GM15510 (cell line): ENCODE results near the gene SERPINB10.

Experiments
- POLR2A ChIP-seq: IDR thresholded peaks from 3 replicates; pipeline ENCODE4 v1.6.1; 2011; ENCODE audit warnings: borderline replicate concordance; ENCODE audit not compliant: insufficient read length; ENCODE audit errors: extremely low read depth

Gene SERPINB10

DNA sequence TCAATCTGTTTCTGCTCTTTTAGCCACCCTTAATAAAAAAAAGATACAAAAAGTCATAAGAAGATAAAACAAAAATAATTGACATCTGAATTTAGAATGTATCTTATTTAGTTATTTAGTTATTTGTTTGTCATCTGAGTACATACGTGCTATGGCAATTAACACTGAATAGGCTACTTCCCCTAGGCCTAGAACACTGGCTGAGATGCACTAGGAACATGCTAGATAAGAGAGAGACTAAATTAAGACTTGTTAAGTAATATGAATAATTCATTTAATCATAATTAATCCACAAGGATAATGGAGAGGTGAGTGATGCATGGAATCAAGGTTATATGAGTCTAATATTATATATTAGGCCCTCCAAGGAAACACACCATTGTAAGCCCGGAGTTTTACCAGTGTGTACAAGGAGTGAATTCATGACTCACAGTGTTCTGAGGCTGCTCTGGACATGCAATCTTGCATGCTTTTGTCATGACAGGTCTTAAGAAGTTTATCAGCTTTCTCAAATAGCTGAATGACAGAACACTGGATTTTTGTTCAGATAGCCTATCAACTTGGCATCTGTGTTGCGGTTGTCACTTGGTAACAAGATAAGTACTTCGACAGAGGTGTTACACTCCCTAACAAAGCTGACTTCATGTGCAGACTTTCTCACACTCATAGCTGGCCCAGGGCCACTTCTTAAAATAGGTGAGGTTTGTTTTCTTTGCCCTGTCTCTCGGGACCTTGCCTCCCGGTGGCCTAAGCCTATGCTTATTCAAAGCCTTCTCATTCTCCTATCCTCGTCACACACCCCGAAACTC is 25.2 kb upstream of the SERPINB10 start:
- no peak for TF ChIP-seq POLR2A

- TF ChIP-seq POLR2A = no peak
Measured at GRCh38 chr18:63883617-63884016, 24.1 kb upstream of the SERPINB10 start.

- TF ChIP-seq POLR2A = no peak
Measured at GRCh38 chr18:63887424-63887823, 20.3 kb upstream of the SERPINB10 start, which contains the start of gene SERPINB2. TSS of gene SERPINB2 (plus strand) at chr18:63887705. CDS start at chr18:63891445, 3,740 bp downstream.

- no peak for TF ChIP-seq POLR2A
Measured at GRCh38 chr18:63888470-63889190, 19.1 kb upstream of the SERPINB10 start.

GRCh38 chr18:63889626-63890025 is 18.1 kb upstream of the SERPINB10 start:
- TF ChIP-seq POLR2A = no peak

GRCh38 chr18:63890237-63890949 is 17.4 kb upstream of the SERPINB10 start:
- no peak for TF ChIP-seq POLR2A

GRCh38 chr18:63890950-63891304 is 16.8 kb upstream of the SERPINB10 start:
- no peak for TF ChIP-seq POLR2A

DNA sequence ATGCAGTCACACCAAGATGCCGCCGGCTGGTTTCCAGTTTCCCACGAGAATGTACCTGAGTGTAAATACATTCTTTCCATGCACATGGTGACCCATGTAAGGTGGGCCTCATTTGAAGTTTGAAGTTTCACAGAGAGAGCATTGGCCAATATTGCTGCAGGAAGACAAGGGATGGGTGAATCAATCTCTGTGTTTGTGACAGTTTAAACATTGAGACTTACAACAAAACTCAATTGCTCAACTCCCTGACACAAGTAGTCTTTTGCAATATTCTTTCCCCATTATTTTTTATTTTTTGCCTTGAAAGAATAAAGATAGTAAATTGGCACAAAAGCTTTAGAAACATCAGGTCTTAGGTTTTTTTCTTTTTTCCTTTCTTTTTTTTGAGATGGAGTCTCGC is 15.2 kb upstream of the SERPINB10 start:
- TF ChIP-seq POLR2A = no peak

- TF ChIP-seq POLR2A = no peak
Measured at GRCh38 chr18:63894106-63894772, 13.5 kb upstream of the SERPINB10 start.

- TF ChIP-seq POLR2A = no peak
Measured at GRCh38 chr18:63895190-63895589, 12.6 kb upstream of the SERPINB10 start.

- no peak for TF ChIP-seq POLR2A
Measured at GRCh38 chr18:63897072-63897471, 10.7 kb upstream of the SERPINB10 start.

GRCh38 chr18:63899206-63899605 is 8.6 kb upstream of the SERPINB10 start:
- no peak for TF ChIP-seq POLR2A

DNA sequence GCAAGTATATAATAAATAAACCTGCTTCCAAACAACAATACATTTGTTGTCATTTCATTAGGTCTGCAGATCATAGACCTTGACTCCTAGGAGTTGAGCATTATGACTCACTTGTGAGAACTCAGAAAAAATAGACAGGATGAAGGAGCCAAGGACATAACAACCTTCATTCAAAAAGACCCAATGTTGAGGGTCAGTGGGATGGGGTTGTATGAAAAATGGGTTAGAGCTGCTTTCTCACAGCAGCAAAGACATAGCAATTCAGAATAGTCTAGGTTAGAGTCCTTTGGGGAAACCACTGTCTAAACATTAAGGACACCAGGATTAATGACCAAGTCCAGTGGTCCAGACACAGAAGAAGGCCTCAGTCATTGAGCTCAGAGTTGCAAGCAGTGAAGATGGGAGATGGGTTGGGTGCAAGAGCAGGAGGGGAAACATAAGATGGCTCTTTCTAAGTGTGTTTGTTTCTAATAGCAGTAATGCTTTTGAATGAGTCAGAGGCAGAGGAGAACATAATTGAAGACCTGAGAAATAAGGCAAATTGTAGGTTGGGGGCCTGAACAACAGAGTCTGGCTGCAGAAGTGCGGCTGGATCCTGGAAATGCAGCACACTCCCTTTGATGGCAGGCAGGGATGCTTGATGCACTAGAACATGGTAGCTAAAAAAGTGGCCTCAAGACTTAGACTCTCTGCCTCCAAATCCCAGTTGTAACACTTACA is 3.7 kb upstream of the SERPINB10 start:
- no peak for TF ChIP-seq POLR2A

DNA sequence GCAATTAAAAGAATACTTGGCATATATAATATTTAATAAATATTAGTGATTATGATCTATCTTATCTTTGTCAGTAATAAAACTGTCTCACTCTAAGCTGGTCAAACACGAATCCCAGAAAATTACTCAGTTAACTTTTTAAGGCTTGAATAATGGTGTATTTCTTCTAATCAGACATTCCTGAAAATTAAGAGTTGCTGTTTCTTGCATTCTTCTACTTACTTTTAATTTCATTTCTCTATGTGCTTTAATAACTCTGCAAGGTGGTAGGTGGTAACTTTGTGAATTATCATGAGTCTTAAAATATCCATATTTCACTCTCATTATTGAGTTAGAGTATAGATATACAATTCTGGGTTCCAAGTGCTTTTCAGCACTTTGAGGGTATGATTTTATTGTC is 3.1 kb upstream of the SERPINB10 start:
- TF ChIP-seq POLR2A = no peak
